ENCODE measurements around the gene BMP3. TPM values are rescaled to one million over a fixed set of nuclear protein-coding genes. Genes with fewer than 3 reads are reported as not detected.

The BMP3 gene
- polyA plus RNA-seq, 6 donors from 2014 or later, result 0.86 to 3.0 (median 1.7) TPM

DNA sequence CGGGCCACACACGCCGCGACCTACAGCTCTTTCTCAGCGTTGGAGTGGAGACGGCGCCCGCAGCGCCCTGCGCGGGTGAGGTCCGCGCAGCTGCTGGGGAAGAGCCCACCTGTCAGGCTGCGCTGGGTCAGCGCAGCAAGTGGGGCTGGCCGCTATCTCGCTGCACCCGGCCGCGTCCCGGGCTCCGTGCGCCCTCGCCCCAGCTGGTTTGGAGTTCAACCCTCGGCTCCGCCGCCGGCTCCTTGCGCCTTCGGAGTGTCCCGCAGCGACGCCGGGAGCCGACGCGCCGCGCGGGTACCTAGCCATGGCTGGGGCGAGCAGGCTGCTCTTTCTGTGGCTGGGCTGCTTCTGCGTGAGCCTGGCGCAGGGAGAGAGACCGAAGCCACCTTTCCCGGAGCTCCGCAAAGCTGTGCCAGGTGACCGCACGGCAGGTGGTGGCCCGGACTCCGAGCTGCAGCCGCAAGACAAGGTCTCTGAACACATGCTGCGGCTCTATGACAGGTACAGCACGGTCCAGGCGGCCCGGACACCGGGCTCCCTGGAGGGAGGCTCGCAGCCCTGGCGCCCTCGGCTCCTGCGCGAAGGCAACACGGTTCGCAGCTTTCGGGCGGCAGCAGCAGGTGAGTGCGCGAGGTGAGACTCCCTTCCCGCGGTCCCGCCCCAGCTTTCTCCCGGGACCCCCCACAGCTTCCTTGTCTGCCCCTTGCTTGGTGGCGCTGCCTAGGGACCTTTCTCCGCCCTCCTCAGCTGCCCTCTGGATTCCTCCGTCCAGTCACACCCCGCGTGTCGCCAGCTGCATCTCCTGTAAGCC lies 678 bp downstream of the BMP3 start:
- H3K4me3 Mint-ChIP-seq, result peak overlapping the region; percentile 93 to 98 (median 95)
- peaks cover 23 to 31% (median 26%) of the 10 kb centered on the region in 3 donors for H3K4me1 Mint-ChIP-seq
- peaks cover 0 to 1% (median 0%) of the 10 kb centered on the region in 7 donors for H3K9me3 Mint-ChIP-seq
- ATAC-seq (ENCODE audit: low read depth in 2 of 2), result peak; percentile 48 to 52
- H3K36me3 Mint-ChIP-seq, result peaks cover 0 to 4% of the 10 kb centered on the region in 2 donors
- H3K27me3 Mint-ChIP-seq, result peaks cover 37 to 53% (median 46%) of the 10 kb centered on the region in 3 donors
- H3K27ac Mint-ChIP-seq, result peak overlapping the region in 4 of 6 donors; percentile 82 to 97 (median 86)
- DNase-seq, result peak; percentile 15

DNA sequence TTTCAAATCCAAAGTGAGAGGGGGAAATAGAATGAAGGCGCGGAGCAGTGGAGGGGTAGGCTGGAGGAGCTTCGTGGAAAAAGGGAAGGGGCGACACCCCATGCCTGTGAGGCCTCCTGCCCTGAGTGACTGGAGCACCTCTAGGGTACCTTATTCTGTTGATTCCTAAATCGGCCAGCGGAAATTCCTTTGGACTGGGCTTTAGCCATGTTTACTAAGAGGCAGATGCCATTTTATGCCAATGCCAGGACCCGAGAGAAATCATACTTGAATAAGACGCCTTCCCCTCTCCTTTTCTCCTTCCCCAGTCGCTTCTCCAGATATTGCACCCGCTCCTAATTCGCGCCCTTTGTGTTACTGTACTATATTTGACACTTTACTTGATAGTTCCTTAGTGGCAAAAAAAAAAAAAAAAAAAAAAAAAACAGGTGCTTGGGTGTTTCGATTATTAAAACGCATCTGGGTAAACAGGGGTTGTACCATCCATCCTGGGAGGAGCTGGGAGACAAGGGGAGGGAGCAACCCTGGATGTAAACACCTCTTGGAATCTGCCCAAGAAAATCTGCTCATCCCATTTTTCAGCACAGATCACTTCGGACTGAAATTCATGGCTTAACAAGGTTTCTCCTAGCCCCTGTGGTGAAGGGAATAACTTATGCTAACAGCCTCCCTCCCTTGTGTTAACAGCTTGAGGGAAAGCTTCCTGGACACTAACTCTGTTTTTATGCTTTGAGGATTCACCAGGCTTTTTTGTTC lies 1.5 kb downstream of the BMP3 start:
- Mint-ChIP-seq H3K4me3 (peak overlapping the region; percentile 86 to 97 (median 94)), H3K27ac (peak overlapping the region in 3 of 6 donors; percentile 8 to 97 (median 34)), H3K36me3 (peaks cover 0 to 4% of the 10 kb centered on the region in 2 donors), H3K4me1 (peaks cover 23 to 31% (median 26%) of the 10 kb centered on the region in 3 donors), H3K9me3 (peaks cover 0 to 1% (median 0%) of the 10 kb centered on the region in 7 donors), H3K27me3 (peaks cover 29 to 45% (median 39%) of the 10 kb centered on the region in 3 donors)
- no peak for DNase-seq
- peak in 1 of 2 donors; percentile 17 for ATAC-seq (ENCODE audit: low read depth in 2 of 2)

- H3K9me3 Mint-ChIP-seq, result peaks cover 0 to 1% (median 0%) of the 10 kb centered on the region in 7 donors
- peaks cover 0 to 4% of the 10 kb centered on the region in 2 donors for H3K36me3 Mint-ChIP-seq
- peak overlapping the region; percentile 25 to 97 (median 93) for H3K4me3 Mint-ChIP-seq
- peaks cover 23 to 31% (median 26%) of the 10 kb centered on the region in 3 donors for H3K4me1 Mint-ChIP-seq
- H3K27ac Mint-ChIP-seq, result peak overlapping the region in 2 of 6 donors; percentile 16 to 28
- DNase-seq, result no peak
- peaks cover 27 to 41% (median 34%) of the 10 kb centered on the region in 3 donors for H3K27me3 Mint-ChIP-seq
- ATAC-seq (ENCODE audit: low read depth in 2 of 2), result no peak
These were observed 2.5 kb downstream of the BMP3 start for GRCh38 chr4:81032771-81033684.

DNA sequence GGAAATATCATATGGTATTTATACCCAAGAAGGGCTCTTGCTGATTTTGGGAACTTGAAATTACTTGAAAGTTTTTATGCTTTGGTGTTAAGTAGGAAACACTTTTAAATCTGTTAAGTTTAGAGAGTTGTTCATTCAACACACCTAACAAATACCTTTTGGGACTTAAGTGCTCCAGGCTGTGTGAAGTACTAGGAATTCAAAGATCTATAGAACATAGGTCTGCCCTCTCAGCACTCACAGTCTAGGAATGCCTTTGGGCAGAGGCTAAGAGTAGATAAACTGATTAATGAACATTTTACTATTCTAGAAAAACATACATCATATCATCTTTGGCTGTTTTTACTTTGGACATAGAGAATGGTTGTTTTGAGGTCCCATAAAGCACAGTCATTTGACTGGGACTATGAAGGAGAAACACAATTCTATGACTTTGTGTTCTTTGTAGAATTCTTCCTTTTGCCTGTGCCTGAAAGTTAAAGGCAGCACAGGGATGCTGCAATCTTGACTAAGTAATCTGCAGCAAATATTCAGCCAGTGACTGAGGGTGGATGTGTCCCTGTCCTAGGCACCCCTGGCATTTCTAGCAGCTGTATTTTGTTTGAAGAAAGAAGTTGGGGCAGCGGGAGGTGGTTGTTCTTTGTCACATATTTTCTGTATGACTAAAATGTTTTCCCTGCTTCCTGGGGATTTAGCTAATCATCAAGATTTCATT lies 8.3 kb downstream of the BMP3 start:
- peak overlapping the region in 2 of 8 donors; percentile 62 to 64 for H3K4me3 Mint-ChIP-seq
- ATAC-seq (ENCODE audit: low read depth in 2 of 2) (no peak), DNase-seq (no peak)
- no peaks in the 10 kb centered on the region for H3K27me3 Mint-ChIP-seq
- H3K9me3 Mint-ChIP-seq, result no peaks in the 10 kb centered on the region
- H3K36me3 Mint-ChIP-seq, result no peaks in the 10 kb centered on the region
- no peak overlapping the region for H3K27ac Mint-ChIP-seq
- peaks cover 3 to 15% (median 15%) of the 10 kb centered on the region in 3 donors for H3K4me1 Mint-ChIP-seq

DNA sequence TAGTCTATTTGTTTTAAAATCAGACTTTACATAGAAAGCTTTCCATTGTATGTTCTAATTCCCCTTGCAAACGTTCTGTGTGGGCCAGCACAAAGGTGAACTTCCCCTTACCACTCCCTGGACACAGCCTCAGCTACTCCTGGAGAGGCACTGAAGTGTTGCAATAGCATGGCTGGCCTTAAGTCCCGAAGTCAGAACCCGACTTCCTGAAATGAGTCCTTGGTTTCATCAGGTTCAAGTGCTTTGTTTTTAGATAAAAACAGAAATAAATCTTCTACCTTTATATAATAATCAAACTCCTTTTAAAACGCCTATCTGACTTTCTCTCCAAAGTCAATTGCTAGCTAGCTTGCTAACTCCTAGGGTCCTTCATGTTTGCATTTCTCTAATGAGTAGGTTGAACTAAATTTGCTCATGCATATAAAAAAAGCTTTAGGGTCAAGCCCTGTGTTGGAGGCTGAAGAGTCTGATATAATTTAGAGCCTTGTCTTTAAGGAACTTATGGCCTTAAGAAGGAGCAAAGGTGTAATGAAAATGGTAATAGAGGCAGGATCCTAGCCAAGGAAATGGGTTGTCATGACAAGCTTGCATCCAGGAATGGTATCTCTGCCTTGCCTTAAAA lies 9.0 kb downstream of the BMP3 start:
- no peak for DNase-seq
- peak; percentile 30 to 44 for ATAC-seq (ENCODE audit: low read depth in 2 of 2)
- Mint-ChIP-seq H3K9me3 (no peaks in the 10 kb centered on the region), H3K4me3 (peak overlapping the region in 2 of 8 donors; percentile 62 to 64), H3K36me3 (no peaks in the 10 kb centered on the region), H3K27me3 (no peaks in the 10 kb centered on the region), H3K4me1 (peaks cover 3 to 15% (median 15%) of the 10 kb centered on the region in 3 donors), H3K27ac (peak overlapping the region in 1 of 6 donors; percentile 40)

- no peak overlapping the region for H3K27ac Mint-ChIP-seq
- peak overlapping the region in 1 of 8 donors; percentile 10 for H3K4me3 Mint-ChIP-seq
- no peaks in the 10 kb centered on the region for H3K9me3 Mint-ChIP-seq
- ATAC-seq (ENCODE audit: low read depth in 2 of 2) (peak; percentile 57 to 63), DNase-seq (peak; percentile 33)
- peaks cover 3 to 15% (median 15%) of the 10 kb centered on the region in 3 donors for H3K4me1 Mint-ChIP-seq
- H3K27me3 Mint-ChIP-seq, result no peaks in the 10 kb centered on the region
- no peaks in the 10 kb centered on the region for H3K36me3 Mint-ChIP-seq
These were observed 9.6 kb downstream of the BMP3 start for GRCh38 chr4:81040012-81040659.

DNA sequence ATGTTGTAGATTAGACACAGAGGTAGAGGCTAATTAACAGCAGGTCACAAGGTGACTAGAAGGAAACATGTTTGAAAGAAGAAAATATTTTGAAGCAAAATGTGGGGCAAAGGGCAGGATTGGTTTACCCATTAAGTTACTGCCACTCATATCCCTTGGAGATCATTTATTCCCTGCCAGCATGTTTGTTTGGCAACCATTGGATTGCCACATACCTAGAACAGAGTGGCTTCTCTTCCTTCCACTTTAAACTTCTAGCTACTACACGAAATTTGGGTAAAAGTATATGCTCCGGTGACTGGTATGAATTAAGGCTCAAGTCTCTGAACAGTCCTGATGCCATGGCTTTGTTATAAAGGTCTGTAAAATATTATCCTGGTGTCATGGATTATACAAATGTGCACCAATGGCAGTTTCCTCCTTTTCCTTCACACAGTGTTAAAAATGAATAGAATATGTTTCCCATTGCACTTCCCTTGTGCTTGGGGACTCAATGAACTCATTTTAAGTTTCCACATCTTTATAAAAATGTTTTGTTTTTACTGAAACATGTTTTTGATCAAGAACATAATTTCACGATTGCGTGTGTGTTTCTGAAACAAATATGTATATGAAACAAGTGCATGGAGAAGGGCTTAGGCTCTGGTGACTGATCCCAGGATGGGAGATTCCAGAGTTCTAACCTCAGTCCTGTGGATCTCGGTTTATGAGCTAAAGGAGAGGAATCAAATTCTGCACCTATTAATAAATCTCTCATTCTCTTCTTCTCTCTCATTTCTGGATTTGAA lies 12.3 kb downstream of the BMP3 start:
- ATAC-seq (ENCODE audit: low read depth in 2 of 2) (no peak), DNase-seq (no peak)
- Mint-ChIP-seq H3K36me3 (no peaks in the 10 kb centered on the region), H3K27ac (no peak overlapping the region), H3K9me3 (no peaks in the 10 kb centered on the region), H3K27me3 (peaks cover 0 to 10% (median 0%) of the 10 kb centered on the region in 3 donors), H3K4me3 (no peak overlapping the region), H3K4me1 (peaks cover 3 to 15% (median 15%) of the 10 kb centered on the region in 3 donors)

DNA sequence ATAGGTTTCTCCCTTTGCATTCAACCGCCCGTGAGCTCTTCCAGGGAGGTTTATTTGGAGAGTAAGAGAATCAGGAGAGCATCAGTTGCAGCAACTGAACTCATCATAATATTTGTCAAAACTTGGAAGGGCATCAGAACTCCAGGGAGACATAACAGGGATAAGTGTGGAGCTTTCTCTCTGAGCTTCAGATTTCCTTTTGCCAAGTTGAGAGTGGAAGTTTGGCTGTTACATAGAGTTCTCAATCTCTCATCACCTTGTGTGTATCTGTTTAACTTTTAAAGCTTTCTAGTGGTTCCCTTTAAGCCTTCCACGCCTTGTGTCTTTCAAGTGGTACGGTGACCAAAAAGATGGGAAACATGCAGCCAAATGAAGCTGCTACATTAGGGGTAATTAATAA lies 18.8 kb downstream of the BMP3 start:
- Mint-ChIP-seq H3K36me3 (no peaks in the 10 kb centered on the region), H3K27ac (peak overlapping the region in 1 of 6 donors; percentile 8), H3K27me3 (peaks cover 0 to 10% (median 0%) of the 10 kb centered on the region in 3 donors), H3K4me1 (peaks cover 9 to 18% (median 10%) of the 10 kb centered on the region in 3 donors), H3K9me3 (no peaks in the 10 kb centered on the region), H3K4me3 (no peak overlapping the region)
- ATAC-seq (ENCODE audit: low read depth in 2 of 2), result no peak
- no peak for DNase-seq

- Mint-ChIP-seq H3K27me3 (peaks cover 0 to 10% (median 0%) of the 10 kb centered on the region in 3 donors), H3K27ac (peak overlapping the region in 1 of 6 donors; percentile 11), H3K36me3 (no peaks in the 10 kb centered on the region), H3K9me3 (no peaks in the 10 kb centered on the region), H3K4me1 (peaks cover 9 to 18% (median 10%) of the 10 kb centered on the region in 3 donors), H3K4me3 (no peak overlapping the region)
- ATAC-seq (ENCODE audit: low read depth in 2 of 2) (no peak), DNase-seq (no peak)
These were observed 19.4 kb downstream of the BMP3 start for GRCh38 chr4:81049907-81050306.

DNA sequence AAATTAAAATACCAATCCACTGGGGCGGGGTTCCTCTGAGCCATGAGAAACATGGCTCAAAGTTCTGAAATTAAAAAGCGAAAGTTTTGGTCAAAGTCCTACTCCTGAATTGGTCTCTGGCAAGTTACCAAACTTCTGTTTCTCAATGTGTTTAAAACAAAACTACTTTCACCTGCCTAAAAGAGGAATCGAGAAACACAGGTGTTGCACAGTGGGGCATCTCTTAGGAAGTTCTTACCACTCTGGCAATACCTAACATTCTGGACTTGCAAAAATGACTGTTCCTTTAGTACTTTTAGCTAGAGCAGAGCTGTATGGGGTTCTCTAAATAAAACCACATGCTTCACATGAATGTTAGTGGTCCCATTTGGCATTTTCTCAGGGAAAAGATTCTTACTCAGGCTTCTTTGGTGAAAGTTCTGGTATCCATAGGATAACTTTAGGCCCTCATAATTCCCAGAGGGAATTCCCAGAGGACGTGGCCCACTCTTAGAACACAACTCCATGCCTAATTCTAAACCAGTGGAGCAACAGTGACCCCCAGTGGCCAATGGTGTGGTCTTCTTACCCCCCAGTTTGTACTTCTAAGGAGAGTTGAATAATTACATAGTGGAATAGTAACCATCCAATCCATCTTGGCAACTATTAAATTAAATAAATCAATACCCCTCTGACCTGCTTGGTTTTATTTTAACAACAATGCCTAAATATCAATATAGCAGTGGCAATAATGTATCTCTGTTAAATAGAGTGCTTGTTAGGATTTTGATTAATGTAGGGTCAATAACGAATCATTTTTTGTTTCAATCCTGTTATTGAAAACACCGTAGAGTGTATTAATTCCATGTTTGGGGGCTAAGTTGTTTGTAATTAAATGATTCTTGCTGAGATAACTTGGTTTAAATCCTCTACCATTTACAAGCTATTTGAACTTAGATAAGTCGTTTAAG lies 21.9 kb downstream of the BMP3 start:
- H3K36me3 Mint-ChIP-seq, result no peaks in the 10 kb centered on the region
- DNase-seq, result peak; percentile 50
- ATAC-seq (ENCODE audit: low read depth in 2 of 2), result peak; percentile 94 to 97
- no peaks in the 10 kb centered on the region for H3K27me3 Mint-ChIP-seq
- no peaks in the 10 kb centered on the region for H3K9me3 Mint-ChIP-seq
- peak overlapping the region in 5 of 6 donors; percentile 11 to 79 (median 54) for H3K27ac Mint-ChIP-seq
- H3K4me1 Mint-ChIP-seq, result peaks cover 9 to 18% (median 10%) of the 10 kb centered on the region in 3 donors
- H3K4me3 Mint-ChIP-seq, result peak overlapping the region in 3 of 8 donors; percentile 24 to 66 (median 32)

All from naive B cell (primary cell).